ENCODE data around the gene AKAP6.

Gene AKAP6

DNA sequence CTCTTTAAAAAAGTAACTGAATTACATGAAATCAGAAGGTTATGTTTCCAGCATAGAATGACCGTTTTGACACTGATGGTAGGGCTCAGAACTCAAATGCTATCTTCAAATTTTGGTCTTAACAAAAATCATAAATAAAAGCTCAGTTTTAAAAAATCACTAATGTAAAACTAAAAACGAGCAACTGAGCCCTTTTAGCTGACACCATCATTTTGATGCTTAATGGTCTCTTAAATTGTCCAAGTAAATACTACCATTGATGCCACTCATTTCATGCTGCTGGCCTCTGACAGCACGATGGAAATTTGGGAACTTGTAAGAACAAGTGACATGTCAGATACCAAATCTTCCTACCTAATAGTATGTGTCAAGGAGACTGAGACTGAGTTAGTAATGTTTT lies 205.0 kb downstream of the AKAP6 start:
- no peak for DNase-seq (ENCODE audit: low spot score)

DNA sequence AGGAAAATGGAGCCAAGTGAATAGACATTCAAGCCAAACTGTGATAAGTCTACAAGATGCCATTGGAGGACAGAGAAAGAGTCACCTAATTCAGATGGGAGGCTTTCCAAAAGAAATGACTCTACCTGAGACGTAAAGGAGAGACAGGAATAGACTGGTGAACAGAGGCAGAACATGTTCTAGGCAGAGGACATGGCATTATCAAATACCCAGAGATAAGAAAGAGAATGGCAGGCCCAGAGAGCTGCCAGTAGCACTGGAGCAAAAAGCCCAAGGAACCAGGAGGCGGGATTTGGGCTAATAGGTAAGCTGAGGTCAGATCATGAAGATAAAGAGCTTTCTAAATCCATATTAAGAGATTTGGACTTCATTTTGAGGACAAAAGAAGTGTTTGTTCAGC lies 207.1 kb downstream of the AKAP6 start:
- no peak for DNase-seq (ENCODE audit: low spot score)

GRCh38 chr14:32537166-32537565 lies 208.1 kb downstream of the AKAP6 start:
- DNase-seq (ENCODE audit: low spot score): no peak

DNA sequence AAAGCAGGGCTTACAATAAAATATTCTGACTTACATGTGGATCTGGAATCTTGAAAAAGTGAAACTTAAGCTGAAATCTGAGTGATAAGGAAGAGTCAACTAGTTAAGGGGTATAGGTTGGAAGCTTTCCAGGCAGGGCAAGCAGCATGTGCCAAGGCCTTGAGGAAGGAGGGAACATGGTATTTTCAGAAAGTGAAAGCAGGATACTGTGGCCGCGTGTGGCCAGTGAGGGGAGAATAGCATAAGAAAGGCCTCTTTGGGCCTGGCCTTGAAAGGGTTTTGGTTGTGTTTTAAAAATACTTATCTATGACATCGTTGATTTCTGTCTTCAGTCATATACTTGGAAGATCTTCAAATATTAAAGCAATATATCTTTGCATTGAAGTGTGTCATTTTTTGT lies 213.4 kb downstream of the AKAP6 start:
- DNase-seq (ENCODE audit: low spot score): no peak

GRCh38 chr14:32545095-32545494 lies 216.0 kb downstream of the AKAP6 start:
- DNase-seq (ENCODE audit: low spot score): no peak

GRCh38 chr14:32545506-32546210 lies 216.6 kb downstream of the AKAP6 start:
- DNase-seq (ENCODE audit: low spot score): no peak

GRCh38 chr14:32546246-32546645 lies 217.1 kb downstream of the AKAP6 start:
- DNase-seq (ENCODE audit: low spot score): no peak

DNA sequence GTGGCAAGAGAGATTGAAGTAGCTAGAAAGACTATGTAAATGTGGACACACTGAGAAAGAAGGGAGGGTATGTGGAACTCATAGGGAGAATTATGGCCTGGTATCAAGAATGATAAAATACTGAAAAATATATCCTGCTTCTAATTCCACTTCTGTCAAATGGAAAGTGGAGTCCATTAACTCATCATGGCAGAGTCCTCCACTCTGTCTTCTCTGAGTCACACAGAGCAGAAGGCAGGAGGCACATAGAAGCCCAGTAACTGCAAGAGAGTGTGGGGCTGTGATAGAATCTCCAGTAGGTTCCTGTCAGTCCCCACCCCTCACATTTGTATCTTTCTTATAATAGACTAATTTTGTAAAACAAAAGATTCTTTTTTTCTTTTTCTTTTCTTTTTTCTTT lies 223.7 kb downstream of the AKAP6 start:
- no peak for DNase-seq (ENCODE audit: low spot score)

DNA sequence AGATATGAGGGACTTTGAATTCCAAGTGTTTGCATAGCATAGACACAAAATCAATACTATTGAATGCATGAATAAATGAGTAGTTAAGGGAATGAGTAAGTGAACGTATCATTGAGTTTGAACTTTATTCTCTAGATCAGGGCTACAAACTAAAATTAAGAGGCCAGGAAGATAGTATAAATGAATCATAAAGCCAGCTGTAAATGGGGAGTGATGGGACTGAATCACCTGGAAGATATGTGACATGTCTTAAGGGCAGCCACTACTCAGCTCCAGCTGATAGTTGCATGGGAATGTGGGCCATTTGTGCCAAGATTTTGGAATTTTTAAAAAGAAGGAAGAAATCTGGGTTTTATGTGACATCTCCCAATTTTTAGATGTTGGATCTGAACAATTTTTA lies 229.9 kb downstream of the AKAP6 start:
- DNase-seq (ENCODE audit: low spot score): no peak

GRCh38 chr14:32559590-32559989 lies 230.5 kb downstream of the AKAP6 start:
- no peak for DNase-seq (ENCODE audit: low spot score)

- DNase-seq (ENCODE audit: low spot score): peak; percentile 21
Measured at GRCh38 chr14:32560209-32560857, 231.2 kb downstream of the AKAP6 start.

DNA sequence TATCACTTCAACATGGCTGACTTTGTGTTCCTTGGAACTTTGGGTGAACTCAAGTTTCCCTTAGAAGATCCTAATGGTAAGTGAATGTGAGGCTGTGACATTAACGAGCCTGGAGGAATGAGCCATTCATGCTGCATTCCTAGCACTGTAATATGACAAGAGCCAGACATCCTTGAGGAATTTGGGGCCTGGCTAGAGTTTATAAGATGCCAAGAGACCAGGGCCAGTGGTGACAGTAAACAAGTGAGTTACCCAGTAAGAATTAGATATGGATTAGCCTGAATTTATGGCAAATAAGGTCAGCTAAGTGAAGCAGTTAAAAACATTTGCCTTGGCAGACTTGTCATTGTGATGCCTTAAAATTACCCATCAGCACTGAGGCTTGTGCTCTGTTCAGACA lies 232.4 kb downstream of the AKAP6 start:
- DNase-seq (ENCODE audit: low spot score): no peak

DNA sequence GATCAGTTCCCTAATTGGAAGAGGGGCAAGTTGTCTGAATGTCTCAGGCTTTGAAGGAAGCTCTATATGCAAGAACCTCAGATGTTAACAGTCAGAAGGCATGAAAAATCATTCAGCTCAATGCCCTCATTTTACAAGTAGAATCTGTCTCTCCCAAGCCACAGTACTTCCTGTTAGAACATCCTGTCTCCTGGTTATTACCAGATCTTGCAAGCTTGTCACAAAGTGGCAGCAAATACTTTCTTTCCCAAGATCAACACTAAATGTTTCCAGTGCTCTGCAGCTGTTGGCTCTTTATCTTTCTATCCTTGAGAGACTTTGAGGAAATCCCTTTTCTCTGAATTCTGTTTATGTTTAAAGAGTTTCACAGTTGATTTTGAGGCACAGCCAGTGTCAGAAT lies 235.5 kb downstream of the AKAP6 start:
- DNase-seq (ENCODE audit: low spot score): no peak

DNA sequence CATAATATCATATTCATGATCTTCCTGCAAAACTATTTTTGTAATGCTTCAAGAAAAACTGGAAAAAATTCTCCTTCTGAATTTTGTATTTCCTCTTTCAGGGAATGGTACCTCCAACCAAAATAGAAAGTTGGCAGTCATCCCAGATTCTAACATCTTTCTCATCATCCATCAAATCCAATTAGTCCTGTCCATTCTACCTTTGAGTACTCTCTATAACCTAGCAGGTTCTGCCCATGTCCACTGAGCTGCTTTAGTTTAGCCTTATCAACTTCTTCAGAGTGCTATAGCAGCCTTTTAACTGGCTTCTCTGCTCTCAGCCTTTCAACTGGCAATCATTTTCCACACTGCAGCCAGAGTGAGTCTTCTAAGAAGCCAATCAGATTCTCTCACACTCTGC lies 236.2 kb downstream of the AKAP6 start:
- DNase-seq (ENCODE audit: low spot score): no peak

GRCh38 chr14:32567543-32568384 lies 238.7 kb downstream of the AKAP6 start:
- DNase-seq (ENCODE audit: low spot score): no peak

DNA sequence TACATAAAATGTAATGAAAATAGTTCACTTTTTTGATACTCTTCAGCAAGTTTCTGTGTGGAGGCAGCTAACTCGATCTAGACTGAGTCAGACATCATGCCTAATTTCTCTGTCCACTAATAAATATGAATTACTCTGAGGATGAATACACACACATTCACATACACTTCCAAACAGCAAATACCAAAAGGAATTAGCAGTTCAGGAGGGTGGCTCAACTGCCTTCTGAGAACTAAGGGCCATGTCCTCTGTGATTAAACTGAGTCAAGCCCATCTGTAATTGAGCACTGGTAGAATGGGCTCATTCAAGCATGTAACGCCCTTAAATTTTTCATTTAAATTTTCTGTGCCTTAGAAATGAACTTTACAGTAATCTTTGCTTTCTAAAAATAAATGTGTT lies 242.5 kb downstream of the AKAP6 start:
- DNase-seq (ENCODE audit: low spot score): no peak

DNA sequence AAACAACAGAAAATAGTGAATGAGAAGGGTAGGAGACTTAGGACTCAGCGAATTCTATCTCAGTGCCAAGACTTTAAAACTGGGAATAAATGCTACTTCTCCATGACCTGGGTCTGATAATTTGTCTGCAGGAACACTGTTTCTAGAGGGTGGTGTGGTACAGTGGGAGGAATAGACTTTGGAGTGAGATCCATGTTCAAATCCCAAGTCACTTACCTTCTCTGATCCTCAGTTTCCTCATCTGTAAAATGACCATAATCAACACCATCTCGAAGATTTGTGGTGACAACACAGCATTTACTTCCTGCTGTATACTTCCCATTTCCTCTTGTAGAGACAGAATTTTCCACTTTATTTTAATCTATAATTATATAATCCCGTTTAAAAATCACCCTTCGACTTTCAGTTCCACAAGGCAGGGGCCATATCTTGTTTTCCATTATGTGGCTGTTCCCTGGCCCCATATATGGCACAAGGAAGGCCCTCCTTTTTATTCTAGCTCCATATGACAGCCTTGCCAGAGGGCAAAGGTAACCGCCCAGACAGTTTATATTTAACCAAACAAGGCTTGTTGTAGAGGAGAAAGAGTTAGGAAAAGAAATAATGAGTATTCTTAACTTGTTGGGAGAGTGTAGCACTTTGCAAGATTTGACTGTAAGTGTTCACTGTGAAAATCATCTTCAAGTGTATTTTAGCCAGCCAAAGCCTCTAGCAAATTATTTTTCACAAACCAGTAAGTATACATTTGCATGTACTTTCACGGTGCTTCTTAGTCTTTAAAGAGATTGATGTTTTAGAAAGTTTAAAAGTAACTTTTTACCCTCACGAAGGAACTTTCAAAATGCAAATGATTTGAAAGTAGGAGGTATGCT lies 243.1 kb downstream of the AKAP6 start:
- DNase-seq (ENCODE audit: low spot score): no peak

DNA sequence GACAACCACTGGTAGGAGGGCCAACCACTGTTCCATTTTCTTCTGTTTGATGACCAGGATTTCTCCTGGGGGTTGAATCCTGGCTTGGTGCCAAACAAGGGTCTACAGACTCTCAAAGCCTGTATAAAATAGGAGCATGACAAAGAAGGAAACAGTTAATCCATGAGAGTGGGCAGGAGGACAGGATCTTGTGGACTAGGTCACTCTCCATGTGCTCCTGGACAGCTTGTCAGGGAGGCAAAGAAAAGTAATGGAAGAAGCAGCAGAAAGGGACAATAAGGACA lies 243.7 kb downstream of the AKAP6 start:
- no peak for DNase-seq (ENCODE audit: low spot score)

- DNase-seq (ENCODE audit: low spot score): no peak
Measured at GRCh38 chr14:32574269-32574668, 245.2 kb downstream of the AKAP6 start.

- peak; percentile 49 for DNase-seq (ENCODE audit: low spot score)
Measured at GRCh38 chr14:32576088-32576795, 247.1 kb downstream of the AKAP6 start.

GRCh38 chr14:32576977-32577376 lies 247.9 kb downstream of the AKAP6 start:
- DNase-seq (ENCODE audit: low spot score): no peak

DNA sequence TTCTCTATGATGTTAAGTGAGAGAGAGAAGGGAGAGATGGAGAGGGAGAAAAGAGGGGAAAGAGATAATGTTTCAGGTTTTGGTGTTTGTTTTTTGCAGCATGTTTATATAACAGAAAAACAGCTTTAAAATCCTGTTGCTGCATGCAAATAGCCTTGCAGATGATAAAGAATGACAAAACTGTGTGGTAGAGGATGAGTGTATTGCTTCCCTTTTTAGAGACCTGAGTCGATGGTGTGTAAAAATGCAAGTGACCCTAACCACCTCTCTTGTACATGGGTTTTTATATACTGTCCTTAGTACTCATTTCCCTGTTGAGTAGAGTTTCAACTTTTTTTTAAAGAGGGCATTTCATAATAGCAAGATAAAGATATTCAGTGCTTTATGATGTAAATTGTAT lies 249.1 kb downstream of the AKAP6 start:
- DNase-seq (ENCODE audit: low spot score): no peak
